ENCODE measurements around the gene RFPL2. TPM values are rescaled to one million over a fixed set of nuclear protein-coding genes. Genes with fewer than 3 reads are reported as not detected.

Gene RFPL2
- total and polyA plus RNA-seq, 2 of the 13 experiments (the other 11 are each of a cell fraction or from before 2014, with no cell fraction given), result not detected

- TF ChIP-seq SALL1 (CRISPR knock-in tag; IDR thresholded peaks at IDR 0.05) (peak; percentile 53; the same call in 1 of the 2 replicates), ARID5B (CRISPR knock-in tag; IDR thresholded peaks at IDR 0.05) (peak; percentile 40), BRD4 (CRISPR knock-in tag; IDR thresholded peaks at IDR 0.05) (no peak), POGZ (CRISPR knock-in tag; IDR thresholded peaks at IDR 0.05) (0 out of 2 replicates have a peak, but pooled peaks have one; percentile 27)
These were observed 40.2 kb upstream of the RFPL2 start (continued) for GRCh38 chr22:32245042-32245441.

- peaks cover 52% of the 10 kb centered on the region for H3K4me1 ChIP-seq (ENCODE audit: insufficient read depth, low read length)
- no peak for ATAC-seq
- no peaks in the 10 kb centered on the region for H4K20me1 ChIP-seq (ENCODE audit: insufficient read depth, low read length)
- no peaks in the 10 kb centered on the region; a peak in 1 of 5 replicates for H3K27me3 ChIP-seq (ENCODE audit: control insufficient read depth in 1 of 2, insufficient read depth in 2 of 2, low read length in 2 of 2)
- no peak overlapping the region for H3K27ac ChIP-seq (ENCODE audit: extremely low read length, insufficient read depth, low read length)
- POLR2A ChIA-PET, result no interaction called here
- H2AFZ ChIP-seq (ENCODE audit: low read length), result no peak overlapping the region
- in situ Hi-C loops (cut with HindIII; ENCODE audit: extremely low pct_ligation_motif_present, low pct_unique_long_range_greater_than_20kb), result no loop called here
- intact Hi-C loops (cut with micrococcal nuclease; ENCODE audit: unreplicated experiment), result no loop called here
- no peak for DNase-seq (ENCODE audit: low spot score)
- peak; percentile 91 for TF ChIP-seq ZNF770 (CRISPR knock-in tag; IDR thresholded peaks at IDR 0.05)
- TF ChIP-seq ZNF609 (CRISPR knock-in tag; IDR thresholded peaks at IDR 0.05; ENCODE audit: borderline replicate concordance), result no peak
- H3K4me3 ChIP-seq (replicated peaks in 1 of 3; ENCODE audit: insufficient read depth in 1 of 3, low read depth in 2 of 3, low read length in 3 of 3), result no peak overlapping the region
- no peak for FAIRE-seq
- no peaks in the 10 kb centered on the region for H3K79me2 ChIP-seq (ENCODE audit: insufficient read depth, low read length)
- H3K9me3 ChIP-seq (ENCODE audit: low read length), result no peaks in the 10 kb centered on the region
- 83% methylated on average over 1 of the region's 1 CpG for WGBS (ENCODE audit: low lambda C conversion rate)
- CTCF ChIA-PET (ENCODE audit: low intra/inter-chr PET ratio, low total read pairs), result no interaction called here
- 0 out of 2 replicates have a peak overlapping the region, but pooled peaks have one; percentile 48 for H3K4me2 ChIP-seq (ENCODE audit: low read depth, low read length)
- no peak overlapping the region for H3K9ac ChIP-seq (ENCODE audit: insufficient read depth, low read depth, low read length)
- H3K36me3 ChIP-seq (replicated peaks in 1 of 2; ENCODE audit: control insufficient read depth in 1 of 2, insufficient read depth in 2 of 2, low read length in 2 of 2), result no peaks in the 10 kb centered on the region
- no TSS peak for BruUV-seq (replicated peaks)
These were observed 39.7 kb upstream of the RFPL2 start for GRCh38 chr22:32244547-32244946.

Measured in HepG2 (cell line).